NCI-H1092 (cell line): ENCODE data around the gene BAD.
A peak's percentile ranks its signal among the peaks of the same experiment; 100 is the strongest.

Experiments used
- DNase-seq: peaks from one replicate; lab custom pipeline; 2025; lab: John Stamatoyannopoulos, UW

The BAD gene

GRCh38 chr11:64275841-64276240, 8.6 kb downstream of the BAD start:
- no peak for DNase-seq

- DNase-seq = no peak
These were observed 9.2 kb downstream of the BAD start for GRCh38 chr11:64275031-64275800.

GRCh38 chr11:64269540-64270220, 14.8 kb downstream of the BAD start:
- peak; percentile 100 for DNase-seq

GRCh38 chr11:64268893-64269539, 15.4 kb downstream of the BAD start:
- DNase-seq = no peak

- no peak for DNase-seq
These were observed 16.2 kb downstream of the BAD start for GRCh38 chr11:64268025-64268892.

GRCh38 chr11:64267207-64267945, 17.1 kb downstream of the BAD start:
- DNase-seq = peak; percentile 41

GRCh38 chr11:64266339-64266738, 18.1 kb downstream of the BAD start:
- no peak for DNase-seq

- DNase-seq = no peak
These were observed 19.0 kb downstream of the BAD start for GRCh38 chr11:64265176-64266160.

- DNase-seq = no peak
These were observed 20.1 kb downstream of the BAD start for GRCh38 chr11:64264371-64264852.

- no peak for DNase-seq
These were observed 20.5 kb downstream of the BAD start for GRCh38 chr11:64263947-64264317.

- DNase-seq = no peak
These were observed 21.2 kb downstream of the BAD start for GRCh38 chr11:64263021-64263946.

- no peak for DNase-seq
These were observed 22.0 kb downstream of the BAD start for GRCh38 chr11:64262271-64263002.

- DNase-seq = no peak
These were observed 22.8 kb downstream of the BAD start for GRCh38 chr11:64261556-64262080.

GRCh38 chr11:64260147-64260708, 24.2 kb downstream of the BAD start:
- no peak for DNase-seq

- no peak for DNase-seq
These were observed 24.9 kb downstream of the BAD start for GRCh38 chr11:64259533-64260067.

GRCh38 chr11:64258946-64259532, 25.4 kb downstream of the BAD start:
- DNase-seq = no peak

GRCh38 chr11:64258356-64258755, 26.1 kb downstream of the BAD start:
- DNase-seq = no peak
